ENCODE measurements around the gene GTF2H2C_2.
A peak's percentile ranks its signal among the peaks of the same experiment; 100 is the strongest.
"Not testable (repeated sequence)": the region's sequence is repeated elsewhere in the genome, so short reads cannot be mapped to it uniquely, and the experiment has no call there.

GTF2H2C_2 gene

GRCh38 chr5:70415117-70415516, at the start of gene GTF2H2C_2:
Gene GTF2H2C_2, plus strand, starts transcription at chr5:70415368.
- not testable (repeated sequence) for DNase-seq (ENCODE audit: low read depth)

GRCh38 chr5:70400984-70401686, 14.0 kb upstream of the GTF2H2C_2 start:
- DNase-seq (ENCODE audit: low read depth), result peak; percentile 40

GRCh38 chr5:70421322-70421721, 6.2 kb downstream of the GTF2H2C_2 start:
- not testable (repeated sequence) for DNase-seq (ENCODE audit: low read depth)

GRCh38 chr5:70423215-70423614, 8.0 kb downstream of the GTF2H2C_2 start:
- DNase-seq (ENCODE audit: low read depth), result not testable (repeated sequence)

- DNase-seq (ENCODE audit: low read depth), result not testable (repeated sequence)
Measured at GRCh38 chr5:70438518-70438917, 23.4 kb downstream of the GTF2H2C_2 start.

- DNase-seq (ENCODE audit: low read depth), result not testable (repeated sequence)
Measured at GRCh38 chr5:70449565-70449964, 34.4 kb downstream of the GTF2H2C_2 start.

GRCh38 chr5:70451249-70451984, 36.2 kb downstream of the GTF2H2C_2 start:
- not testable (repeated sequence) for DNase-seq (ENCODE audit: low read depth)

- DNase-seq (ENCODE audit: low read depth), result not testable (repeated sequence)
Measured at GRCh38 chr5:70457093-70457492, 41.9 kb downstream of the GTF2H2C_2 start.

- DNase-seq (ENCODE audit: low read depth), result not testable (repeated sequence)
Measured at GRCh38 chr5:70459188-70459587, 44.0 kb downstream of the GTF2H2C_2 start.

GRCh38 chr5:70461984-70462383, 46.8 kb downstream of the GTF2H2C_2 start:
- not testable (repeated sequence) for DNase-seq (ENCODE audit: low read depth)

GRCh38 chr5:70464019-70464637, 49.0 kb downstream of the GTF2H2C_2 start:
- DNase-seq (ENCODE audit: low read depth), result not testable (repeated sequence)

- DNase-seq (ENCODE audit: low read depth), result not testable (repeated sequence)
Measured at GRCh38 chr5:70469926-70470509, 54.9 kb downstream of the GTF2H2C_2 start.
